Astrocyte (in vitro differentiated cells and primary cell): ENCODE results near the gene DISC1.

Source experiments
- CTCF ChIP-seq: IDR thresholded peaks from 2 replicates; pipeline ENCODE4 v1.5.1; 2011; ENCODE audit warnings: low read depth, mild to moderate bottlenecking, inconsistent platforms, low read length, moderate library complexity; ENCODE audit not compliant: insufficient read depth
- EZH2 ChIP-seq: IDR thresholded peaks from 2 replicates; pipeline ENCODE4 v1.6.1; 2012; ENCODE audit warnings: mild to moderate bottlenecking, low read length, inconsistent platforms; ENCODE audit not compliant: insufficient read depth

- TF ChIP-seq CTCF (no peak), EZH2 (no peak)
Observed at GRCh38 chr1:231611851-231612250, 14.7 kb upstream of the DISC1 start.
